ENCODE results near the gene MROH9. TPM values are rescaled to one million over a fixed set of nuclear protein-coding genes. Genes with fewer than 3 reads are reported as not detected.

The MROH9 gene
- total and polyA plus RNA-seq, 4 donors: 0.10 to 0.39 TPM; not detected in 2

- ATAC-seq (ENCODE audit: low FRiP score): no peak
- Histone ChIP-seq H3K9me3 (ENCODE audit: control insufficient read depth, low read length) (no peaks in the 10 kb centered on the region), H3K27ac (ENCODE audit: low read depth in 1 of 2, low read length in 2 of 2) (no peak overlapping the region), H3K4me1 (ENCODE audit: control insufficient read depth in 1 of 2, insufficient read depth in 2 of 2, low read length in 2 of 2) (peaks cover 4 to 5% of the 10 kb centered on the region in 2 donors), H3K4me3 (ENCODE audit: low read length in 2 of 2) (no peak overlapping the region), H3K36me3 (ENCODE audit: control insufficient read depth in 1 of 2, insufficient read depth in 2 of 2, low read length in 1 of 2) (no peaks in the 10 kb centered on the region), H3K27me3 (ENCODE audit: control insufficient read depth in 1 of 2, insufficient read depth in 2 of 2, low read length in 1 of 2) (no peaks in the 10 kb centered on the region)
- intact Hi-C loops (cut with DNase I): no loop called here
- no peak for DNase-seq
- 22 to 28% methylated on average over 7 of the region's 7 CpGs for WGBS, 2 donors
Observed at GRCh38 chr1:171110621-171111326, 175.4 kb downstream of the MROH9 start.

- intact Hi-C loops (cut with DNase I): no loop called here
- DNase-seq (no peak), ATAC-seq (ENCODE audit: low FRiP score) (no peak)
- H3K36me3 ChIP-seq (ENCODE audit: control insufficient read depth in 1 of 2, insufficient read depth in 2 of 2, low read length in 1 of 2): no peaks in the 10 kb centered on the region
- 93 to 94% methylated on average over 3 of the region's 3 CpGs for WGBS, 2 donors
- no peaks in the 10 kb centered on the region for H3K27me3 ChIP-seq (ENCODE audit: control insufficient read depth in 1 of 2, insufficient read depth in 2 of 2, low read length in 1 of 2)
- peak overlapping the region in 1 of 2 donors; percentile 4 for H3K27ac ChIP-seq (ENCODE audit: low read depth in 1 of 2, low read length in 2 of 2)
- H3K4me3 ChIP-seq (ENCODE audit: low read length in 2 of 2): no peak overlapping the region
- no peaks in the 10 kb centered on the region for H3K9me3 ChIP-seq (ENCODE audit: control insufficient read depth, low read length)
- H3K4me1 ChIP-seq (ENCODE audit: control insufficient read depth in 1 of 2, insufficient read depth in 2 of 2, low read length in 2 of 2): peaks cover 4 to 5% of the 10 kb centered on the region in 2 donors
Observed at GRCh38 chr1:171112119-171112518, 176.8 kb downstream of the MROH9 start.

GRCh38 chr1:171113382-171113781 lies 178.0 kb downstream of the MROH9 start:
- Histone ChIP-seq H3K4me3 (ENCODE audit: low read length in 2 of 2) (no peak overlapping the region), H3K36me3 (ENCODE audit: control insufficient read depth in 1 of 2, insufficient read depth in 2 of 2, low read length in 1 of 2) (no peaks in the 10 kb centered on the region), H3K27me3 (ENCODE audit: control insufficient read depth in 1 of 2, insufficient read depth in 2 of 2, low read length in 1 of 2) (no peaks in the 10 kb centered on the region), H3K27ac (ENCODE audit: low read depth in 1 of 2, low read length in 2 of 2) (peak overlapping the region in 1 of 2 donors; percentile 64), H3K9me3 (ENCODE audit: control insufficient read depth, low read length) (no peaks in the 10 kb centered on the region), H3K4me1 (ENCODE audit: control insufficient read depth in 1 of 2, insufficient read depth in 2 of 2, low read length in 2 of 2) (peaks cover 2 to 5% of the 10 kb centered on the region in 2 donors)
- WGBS, 2 donors: 51 to 70% methylated on average over 3 of the region's 3 CpGs
- intact Hi-C loops (cut with DNase I): no loop called here
- DNase-seq (no peak), ATAC-seq (ENCODE audit: low FRiP score) (no peak)

Small RNA genes within 50 kb of the gene (microRNA-seq; reads per million reads assigned to microRNA genes)
- gene MIR1295A: 0 reads per million in 2 donors
- 0 reads per million in 2 donors for gene MIR1295B

Other genes with a start within 250 kb of the MROH9 start
- gene FMO3, start 155.4 kb downstream of the MROH9 start, total RNA-seq: 1 to 10 TPM; 2.8 to 3.7 TPM
- gene FMO3, start 155.4 kb downstream of the MROH9 start, polyA plus RNA-seq: 10 to 100 TPM in 1 of 2 donors, 1 to 10 TPM in 1; 9.0 to 13.5 TPM
- 100 to 1,000 TPM; 183 to 213 TPM for gene FMO2, start 249.8 kb downstream of the MROH9 start, total RNA-seq
- 100 to 1,000 TPM; 157 to 232 TPM for gene FMO2, start 249.8 kb downstream of the MROH9 start, polyA plus RNA-seq

Measured in aorta (tissue), 5 donors.